Neural progenitor cell (in vitro differentiated cells): ENCODE data around the gene EHBP1.

Experiments
- CTCF ChIP-seq: fragments of 200-600 bp; sonication (generic); IDR thresholded peaks from 2 replicates; pipeline ENCODE4 v1.5.1; 2017; ENCODE audit warnings: antibody characterized with exemption, mild to moderate bottlenecking
- EZH2 ChIP-seq: fragments of 200-600 bp; sonication (generic); IDR thresholded peaks from 2 replicates; pipeline ENCODE4 v1.6.1; 2017; ENCODE audit warnings: antibody characterized with exemption, mild to moderate bottlenecking, moderate library complexity
- EZH2phosphoT487 ChIP-seq: fragments of 200-600 bp; sonication (generic); IDR thresholded peaks from 2 replicates; pipeline ENCODE4 v1.6.1; 2017; ENCODE audit warnings: antibody characterized with exemption

- TF ChIP-seq CTCF = no peak
- no peak for TF ChIP-seq EZH2
- no peak for TF ChIP-seq EZH2phosphoT487
Measured at GRCh38 chr2:62717503-62718081, 12.1 kb downstream of the EHBP1 start.
